ENCODE measurements around the gene STAMBP.
"Not testable (repeated sequence)": the region's sequence is repeated elsewhere in the genome, so short reads cannot be mapped to it uniquely, and the experiment has no call there.

DNA sequence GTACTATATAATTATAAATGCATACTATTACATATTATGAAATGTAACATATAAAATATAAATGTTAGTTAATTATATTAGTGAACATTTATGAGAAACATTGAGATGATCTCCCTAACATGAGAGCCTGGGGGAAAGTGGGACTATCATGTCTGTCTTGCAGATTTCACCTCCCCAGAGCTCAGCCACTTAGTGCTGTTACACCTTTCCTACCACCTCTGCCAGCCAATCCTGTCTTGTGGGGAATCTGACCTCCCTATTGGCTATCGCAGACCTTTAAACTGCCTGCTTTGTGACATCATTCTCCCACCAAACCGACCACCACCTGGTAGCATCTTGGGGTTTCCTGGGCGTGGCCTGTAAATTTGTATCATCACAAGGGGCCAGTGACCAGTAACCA lies 44.9 kb upstream of the STAMBP start, which contains the start of gene C2orf78:
- TF ChIP-seq POLR2A (IDR thresholded peaks at IDR 0.05; ENCODE audit: low read depth, low read length); MXI1 (IDR thresholded peaks at IDR 0.05; ENCODE audit: borderline replicate concordance, low read depth, low read length); FOS (IDR thresholded peaks at IDR 0.05; ENCODE audit: low read depth, low read length); RCOR1 (IDR thresholded peaks at IDR 0.05; ENCODE audit: insufficient replicate concordance, low read length); CEBPB (IDR thresholded peaks at IDR 0.05; ENCODE audit: low read depth, low read length); MAFK (IDR thresholded peaks at IDR 0.05; ENCODE audit: low read depth, low read length); SMC3 (IDR thresholded peaks at IDR 0.05; ENCODE audit: low read depth, low read length): not testable (repeated sequence)
- TF ChIP-seq, protein P1, sequence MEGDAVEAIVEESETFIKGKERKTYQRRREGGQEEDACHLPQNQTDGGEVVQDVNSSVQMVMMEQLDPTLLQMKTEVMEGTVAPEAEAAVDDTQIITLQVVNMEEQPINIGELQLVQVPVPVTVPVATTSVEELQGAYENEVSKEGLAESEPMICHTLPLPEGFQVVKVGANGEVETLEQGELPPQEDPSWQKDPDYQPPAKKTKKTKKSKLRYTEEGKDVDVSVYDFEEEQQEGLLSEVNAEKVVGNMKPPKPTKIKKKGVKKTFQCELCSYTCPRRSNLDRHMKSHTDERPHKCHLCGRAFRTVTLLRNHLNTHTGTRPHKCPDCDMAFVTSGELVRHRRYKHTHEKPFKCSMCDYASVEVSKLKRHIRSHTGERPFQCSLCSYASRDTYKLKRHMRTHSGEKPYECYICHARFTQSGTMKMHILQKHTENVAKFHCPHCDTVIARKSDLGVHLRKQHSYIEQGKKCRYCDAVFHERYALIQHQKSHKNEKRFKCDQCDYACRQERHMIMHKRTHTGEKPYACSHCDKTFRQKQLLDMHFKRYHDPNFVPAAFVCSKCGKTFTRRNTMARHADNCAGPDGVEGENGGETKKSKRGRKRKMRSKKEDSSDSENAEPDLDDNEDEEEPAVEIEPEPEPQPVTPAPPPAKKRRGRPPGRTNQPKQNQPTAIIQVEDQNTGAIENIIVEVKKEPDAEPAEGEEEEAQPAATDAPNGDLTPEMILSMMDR (conservative IDR thresholded peaks at IDR 0.05; ENCODE audit: low read depth, low read length): not testable (repeated sequence)

Data from IMR-90 (cell line).